ENCODE data around the gene PAK1. TPM values are rescaled to one million over a fixed set of nuclear protein-coding genes. Genes with fewer than 3 reads are reported as not detected.

The PAK1 gene
- total RNA-seq, 1 experiment from 2014 or later: 26.1 TPM

DNA sequence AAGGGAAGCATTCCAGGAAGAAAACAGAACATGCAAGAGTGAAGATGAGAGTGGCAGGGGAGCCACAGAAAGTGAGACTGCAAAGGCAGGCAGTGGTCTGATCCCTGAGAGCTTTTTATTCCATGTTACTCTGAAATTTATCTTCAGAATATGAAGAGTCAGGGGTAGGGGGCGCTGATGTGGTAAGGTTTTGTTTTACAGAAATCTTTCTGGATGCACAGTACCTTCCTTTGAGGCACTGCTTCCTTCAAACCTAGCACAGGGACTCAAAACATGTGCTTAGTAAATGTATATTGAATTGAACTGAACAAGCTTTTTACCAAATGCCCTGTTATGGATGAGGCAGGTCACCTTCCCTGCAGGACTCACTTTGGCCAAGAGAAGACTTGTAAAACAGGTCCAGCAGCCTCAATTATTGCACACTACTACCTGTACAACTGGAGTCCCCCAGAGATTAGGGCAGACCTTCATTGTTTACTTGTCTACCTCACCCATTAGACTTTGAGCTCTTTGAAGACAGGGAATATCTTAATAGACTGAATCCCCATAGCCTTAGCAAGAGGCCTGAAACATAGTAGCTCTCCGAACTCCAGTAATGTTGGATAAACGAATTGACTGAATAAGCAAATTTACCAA lies 2.2 kb downstream of the PAK1 start:
- Histone ChIP-seq H3K27ac (ENCODE audit: low read length) (no peak overlapping the region), H3K9me2 (replicated peaks; ENCODE audit: low read length) (no peaks in the 10 kb centered on the region), H4K20me1 (ENCODE audit: low read length) (no peaks in the 10 kb centered on the region), H3K36me3 (ENCODE audit: low read depth, low read length) (no peaks in the 10 kb centered on the region), H3K4me3 (ENCODE audit: low read length) (no peak overlapping the region), H3K4me2 (ENCODE audit: low read length) (peak overlapping the region; percentile 18; the same call in 1 of the 2 replicates), H2AFZ (ENCODE audit: low read length) (no peak overlapping the region), H3K9ac (ENCODE audit: low read length) (no peak overlapping the region), H3K9me3 (ENCODE audit: low read length) (no peaks in the 10 kb centered on the region), H3K4me1 (ENCODE audit: insufficient read depth, low read length) (peaks cover 34% of the 10 kb centered on the region), H3K27me3 (ENCODE audit: low read length) (peaks cover 16% of the 10 kb centered on the region), H3K79me2 (ENCODE audit: low read length) (no peaks in the 10 kb centered on the region), H3F3A (ENCODE audit: low read length, unreplicated experiment) (no peaks in the 10 kb centered on the region)
- TF ChIP-seq EZH2 (IDR thresholded peaks at IDR 0.05; ENCODE audit: low read length, unreplicated experiment): no peak
- TF ChIP-seq, protein P1, sequence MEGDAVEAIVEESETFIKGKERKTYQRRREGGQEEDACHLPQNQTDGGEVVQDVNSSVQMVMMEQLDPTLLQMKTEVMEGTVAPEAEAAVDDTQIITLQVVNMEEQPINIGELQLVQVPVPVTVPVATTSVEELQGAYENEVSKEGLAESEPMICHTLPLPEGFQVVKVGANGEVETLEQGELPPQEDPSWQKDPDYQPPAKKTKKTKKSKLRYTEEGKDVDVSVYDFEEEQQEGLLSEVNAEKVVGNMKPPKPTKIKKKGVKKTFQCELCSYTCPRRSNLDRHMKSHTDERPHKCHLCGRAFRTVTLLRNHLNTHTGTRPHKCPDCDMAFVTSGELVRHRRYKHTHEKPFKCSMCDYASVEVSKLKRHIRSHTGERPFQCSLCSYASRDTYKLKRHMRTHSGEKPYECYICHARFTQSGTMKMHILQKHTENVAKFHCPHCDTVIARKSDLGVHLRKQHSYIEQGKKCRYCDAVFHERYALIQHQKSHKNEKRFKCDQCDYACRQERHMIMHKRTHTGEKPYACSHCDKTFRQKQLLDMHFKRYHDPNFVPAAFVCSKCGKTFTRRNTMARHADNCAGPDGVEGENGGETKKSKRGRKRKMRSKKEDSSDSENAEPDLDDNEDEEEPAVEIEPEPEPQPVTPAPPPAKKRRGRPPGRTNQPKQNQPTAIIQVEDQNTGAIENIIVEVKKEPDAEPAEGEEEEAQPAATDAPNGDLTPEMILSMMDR (conservative IDR thresholded peaks at IDR 0.05; ENCODE audit: low read depth, low read length): peak; percentile 64
- DNase-seq (peak; percentile 88), ATAC-seq (no peak)
- POLR2A ChIA-PET (ENCODE audit: unreplicated experiment): interaction anchor here (0.5 kb wide), 1 partner anchor 78 kb away, joined by 10 read pairs; no protein-coding TSS in a partner anchor
- no TSS peak for BruUV-seq (replicated peaks)
- CTCF ChIA-PET: interaction anchor here (0.6 to 1.0 kb wide), 2 partner anchors 77 to 224 kb away, joined by 3 to 6 read pairs; no protein-coding TSS in a partner anchor
- intact Hi-C loops (cut with micrococcal nuclease): loop anchor here (5.0 kb wide), 3 partner anchors 59 to 279 kb away; no protein-coding TSS in a partner anchor

DNA sequence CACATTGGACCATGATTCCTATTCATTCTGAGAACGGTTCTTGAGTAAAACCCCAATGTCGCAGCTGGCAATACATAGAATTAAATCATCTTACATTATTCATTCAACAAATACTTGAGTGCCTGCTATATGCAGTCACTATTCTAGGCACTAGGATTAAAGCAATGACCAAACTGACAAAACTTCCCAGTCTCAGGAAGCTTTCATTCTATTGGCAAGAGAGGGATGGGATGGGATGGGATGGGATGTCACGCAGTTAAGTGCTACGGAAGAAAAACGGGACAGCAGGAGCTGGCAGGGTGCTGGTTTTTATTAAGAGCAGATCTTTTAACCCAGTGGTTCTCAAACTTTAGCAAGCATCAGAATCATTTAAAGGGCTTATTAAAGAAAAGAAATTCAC lies 2.9 kb downstream of the PAK1 start:
- POLR2A ChIA-PET (ENCODE audit: unreplicated experiment): interaction anchor here (0.5 to 0.7 kb wide), 2 partner anchors 77 to 111 kb away, joined by 4 to 10 read pairs; no protein-coding TSS in a partner anchor
- no peak for TF ChIP-seq EZH2 (IDR thresholded peaks at IDR 0.05; ENCODE audit: low read length, unreplicated experiment)
- TF ChIP-seq, protein P1 (conservative IDR thresholded peaks at IDR 0.05; ENCODE audit: low read depth, low read length): no peak
- TF ChIP-seq EZH2phosphoT487 (IDR thresholded peaks at IDR 0.05; ENCODE audit: borderline replicate concordance, low read length): no peak
- Histone ChIP-seq H4K20me1 (ENCODE audit: low read length) (no peaks in the 10 kb centered on the region), H3K27me3 (ENCODE audit: low read length) (peaks cover 16% of the 10 kb centered on the region), H3K9ac (ENCODE audit: low read length) (no peak overlapping the region), H3K4me3 (ENCODE audit: low read length) (no peak overlapping the region), H3K27ac (ENCODE audit: low read length) (no peak overlapping the region), H3K36me3 (ENCODE audit: low read depth, low read length) (no peaks in the 10 kb centered on the region), H3K4me2 (ENCODE audit: low read length) (no peak overlapping the region), H3K9me3 (ENCODE audit: low read length) (no peaks in the 10 kb centered on the region), H3K79me2 (ENCODE audit: low read length) (no peaks in the 10 kb centered on the region), H3K4me1 (ENCODE audit: insufficient read depth, low read length) (peaks cover 35% of the 10 kb centered on the region), H3K9me2 (replicated peaks; ENCODE audit: low read length) (no peaks in the 10 kb centered on the region), H3F3A (ENCODE audit: low read length, unreplicated experiment) (no peaks in the 10 kb centered on the region), H2AFZ (ENCODE audit: low read length) (no peak overlapping the region)
- ATAC-seq (no peak), DNase-seq (no peak)
- CTCF ChIA-PET: interaction anchor here (0.6 to 1.0 kb wide), 2 partner anchors 78 to 223 kb away, joined by 3 to 6 read pairs; no protein-coding TSS in a partner anchor
- BruUV-seq (replicated peaks): no TSS peak
- intact Hi-C loops (cut with micrococcal nuclease): loop anchor here (5.0 kb wide), 3 partner anchors 59 to 279 kb away; no protein-coding TSS in a partner anchor

DNA sequence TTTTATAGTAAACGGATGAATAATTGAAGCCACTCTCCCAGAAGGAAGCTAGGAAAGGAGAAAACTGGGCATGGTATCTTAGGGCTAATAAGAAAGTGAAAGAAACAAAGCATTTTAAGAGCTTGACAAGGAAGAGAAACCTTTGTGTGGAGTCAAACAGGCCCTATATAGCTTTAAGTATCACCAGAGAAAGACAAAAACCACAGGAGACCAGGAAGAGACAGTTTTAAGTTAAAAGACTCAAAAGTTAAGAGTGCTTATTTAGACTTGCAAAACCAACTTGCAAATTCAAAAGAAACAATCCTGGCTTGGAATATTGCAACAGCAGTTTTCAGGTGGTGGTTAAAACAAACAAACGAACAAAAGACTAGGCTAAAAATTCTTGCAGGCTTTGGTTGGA lies 3.4 kb downstream of the PAK1 start:
- no TSS peak for BruUV-seq (replicated peaks)
- H3K4me1 ChIP-seq (ENCODE audit: insufficient read depth, low read length): peaks cover 35% of the 10 kb centered on the region
- ChIA-PET POLR2A (ENCODE audit: unreplicated experiment) (interaction anchor here (0.7 kb wide), 1 partner anchor 110 kb away, joined by 4 read pairs; no protein-coding TSS in a partner anchor), CTCF (no interaction called here)
- peaks cover 14% of the 10 kb centered on the region for H3K27me3 ChIP-seq (ENCODE audit: low read length)
- no peaks in the 10 kb centered on the region for H3K36me3 ChIP-seq (ENCODE audit: low read depth, low read length)
- H3K79me2 ChIP-seq (ENCODE audit: low read length): no peaks in the 10 kb centered on the region
- TF ChIP-seq EZH2 (IDR thresholded peaks at IDR 0.05; ENCODE audit: low read length, unreplicated experiment) (no peak), EZH2phosphoT487 (IDR thresholded peaks at IDR 0.05; ENCODE audit: borderline replicate concordance, low read length) (no peak)
- TF ChIP-seq, protein P1 (conservative IDR thresholded peaks at IDR 0.05; ENCODE audit: low read depth, low read length): no peak
- H3K4me3 ChIP-seq (ENCODE audit: low read length): no peak overlapping the region
- H3K9me3 ChIP-seq (ENCODE audit: low read length): no peaks in the 10 kb centered on the region
- H4K20me1 ChIP-seq (ENCODE audit: low read length): no peaks in the 10 kb centered on the region
- no peaks in the 10 kb centered on the region for H3K9me2 ChIP-seq (replicated peaks; ENCODE audit: low read length)
- H3F3A ChIP-seq (ENCODE audit: low read length, unreplicated experiment): no peaks in the 10 kb centered on the region
- H3K9ac ChIP-seq (ENCODE audit: low read length): no peak overlapping the region
- H2AFZ ChIP-seq (ENCODE audit: low read length): no peak overlapping the region
- no peak overlapping the region for H3K27ac ChIP-seq (ENCODE audit: low read length)
- DNase-seq (no peak), ATAC-seq (no peak)
- intact Hi-C loops (cut with micrococcal nuclease): loop anchor here (5.0 kb wide), 3 partner anchors 58 to 278 kb away; no protein-coding TSS in a partner anchor
- H3K4me2 ChIP-seq (ENCODE audit: low read length): no peak overlapping the region
